Spinal cord (tissue), 10 donors: Measurements from ENCODE around the gene RIMBP2. TPM values are rescaled to one million over a fixed set of nuclear protein-coding genes. Genes with fewer than 3 reads are reported as not detected.
A peak's percentile ranks its signal among the peaks of the same experiment; 100 is the strongest.

Experiments used
- DNase-seq, 6 donors: peaks; one replicate each; pipeline versions ENCODE4 v3.0.0 to v3.0.0-alpha.2; 2013 to 2015; ENCODE audit warnings: low spot score in 6 of 6, low read depth in 4 of 6
- H3K27ac ChIP-seq: one replicate; pipeline ENCODE4 v1.5.1; 2013; ENCODE audit warnings: low read depth, low read length, control low read depth
- H3K27me3 ChIP-seq: one replicate; pipeline ENCODE4 v1.6.1; 2013; ENCODE audit warnings: low read length; ENCODE audit not compliant: control insufficient read depth, insufficient read depth
- H3K36me3 ChIP-seq: one replicate; pipeline ENCODE4 v1.6.1; 2013; ENCODE audit warnings: low read length; ENCODE audit not compliant: control insufficient read depth, insufficient read depth
- H3K4me1 ChIP-seq: one replicate; pipeline ENCODE4 v1.6.1; 2013; ENCODE audit warnings: low read length; ENCODE audit not compliant: control insufficient read depth, insufficient read depth
- H3K4me3 ChIP-seq: one replicate; pipeline ENCODE4 v1.5.1; 2013; ENCODE audit warnings: low read depth, low read length, control low read depth
- H3K9me3 ChIP-seq: one replicate; pipeline ENCODE4 v1.6.1; 2013; ENCODE audit warnings: low read length; ENCODE audit not compliant: control insufficient read depth, insufficient read depth
- WGBS: methylation state at CpG from one replicate; pipeline ENCODE4 v1.1.5; 2013; ENCODE audit warnings: missing lambda C conversion rate; ENCODE audit not compliant: insufficient coverage; 5-methylcytosine and 5-hydroxymethylcytosine counted together
- polyA plus RNA-seq, 2 donors: library from polyadenylated mRNA; unstranded; fragments of 120-200 nt; gene quantifications; one replicate each; pipeline ENCODE4 v1.2.1, GENCODE V29; 2013; ENCODE audit not compliant: insufficient read length in 2 of 2
- total RNA-seq, 2 donors: library from RNA; depleted of rRNA in 1 of 2; stranded (reverse); fragments of 120-200 nt in 1 of 2; fragments of >200 nt in 1 of 2; gene quantifications; one replicate each; pipeline versions ENCODE4 v1.2.3 to v1.2.4, GENCODE V29; 2013 to 2014
- donor health status: healthy.

Gene RIMBP2
- total and polyA plus RNA-seq, 4 donors = 11.4 to 37.3 (median 27.5) TPM

DNA sequence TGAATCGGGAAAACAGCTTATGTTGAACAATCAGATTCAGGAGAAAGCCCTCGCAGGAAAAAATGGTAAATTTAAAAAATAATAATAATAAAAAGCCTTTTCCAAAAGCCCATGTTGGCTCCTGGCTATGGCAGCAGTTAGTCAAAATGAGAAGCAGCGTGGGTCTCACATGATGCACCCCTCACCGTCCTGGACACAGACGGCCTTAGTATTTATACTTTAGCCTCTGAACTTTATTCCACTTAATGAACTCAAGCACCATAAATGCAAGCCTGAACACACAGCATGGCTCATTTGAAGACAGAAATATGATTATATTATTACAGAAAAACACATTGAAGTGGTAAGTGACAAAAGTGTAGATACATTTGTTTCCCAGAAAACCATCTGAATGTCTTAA lies 160.9 kb downstream of the RIMBP2 start:
- no peaks in the 10 kb centered on the region for H3K27me3 ChIP-seq
- H3K27ac ChIP-seq = no peak overlapping the region
- peaks cover 19% of the 10 kb centered on the region for H3K4me1 ChIP-seq
- DNase-seq = no peak
- no peak overlapping the region for H3K4me3 ChIP-seq
- H3K9me3 ChIP-seq = no peaks in the 10 kb centered on the region
- H3K36me3 ChIP-seq = peaks cover 2% of the 10 kb centered on the region
- WGBS = 51% methylated on average over 2 of the region's 5 CpGs

DNA sequence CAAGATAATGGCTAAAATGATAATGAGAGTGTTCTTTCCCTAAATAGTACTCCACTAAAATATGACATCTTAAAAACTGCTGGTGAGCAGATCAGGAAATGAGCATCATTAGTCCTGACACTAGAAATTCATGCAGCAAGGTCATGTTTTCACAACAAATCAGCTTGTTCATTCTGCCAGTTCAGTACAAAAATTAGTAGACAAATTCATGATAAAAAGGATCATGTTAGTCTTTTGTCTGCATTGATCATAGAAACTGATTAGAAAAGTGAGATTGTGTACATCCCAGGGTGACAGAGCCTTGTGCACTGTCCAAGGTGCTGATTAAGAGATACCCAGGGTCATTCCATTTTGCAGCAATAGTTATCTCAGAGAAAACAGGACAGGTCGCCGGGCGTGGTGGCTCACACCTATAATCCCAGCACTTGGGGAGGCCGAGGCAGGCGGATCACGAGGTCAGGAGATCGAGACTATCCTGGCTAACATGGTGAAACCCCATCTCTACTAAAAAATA lies 163.6 kb downstream of the RIMBP2 start:
- Histone ChIP-seq H3K4me3 (no peak overlapping the region), H3K4me1 (peaks cover 15% of the 10 kb centered on the region), H3K27me3 (no peaks in the 10 kb centered on the region), H3K9me3 (no peaks in the 10 kb centered on the region), H3K36me3 (peaks cover 2% of the 10 kb centered on the region), H3K27ac (no peak overlapping the region)
- WGBS = no CpG with 5 or more reads among the region's 7 CpGs
- no peak for DNase-seq

- Histone ChIP-seq H3K4me3 (no peak overlapping the region), H3K4me1 (no peaks in the 10 kb centered on the region), H3K27ac (no peak overlapping the region), H3K27me3 (no peaks in the 10 kb centered on the region), H3K36me3 (no peaks in the 10 kb centered on the region), H3K9me3 (no peaks in the 10 kb centered on the region)
- WGBS = 79% methylated on average over 3 of the region's 3 CpGs
- DNase-seq = no peak
Measured at GRCh38 chr12:130549361-130549760, 166.7 kb downstream of the RIMBP2 start.

DNA sequence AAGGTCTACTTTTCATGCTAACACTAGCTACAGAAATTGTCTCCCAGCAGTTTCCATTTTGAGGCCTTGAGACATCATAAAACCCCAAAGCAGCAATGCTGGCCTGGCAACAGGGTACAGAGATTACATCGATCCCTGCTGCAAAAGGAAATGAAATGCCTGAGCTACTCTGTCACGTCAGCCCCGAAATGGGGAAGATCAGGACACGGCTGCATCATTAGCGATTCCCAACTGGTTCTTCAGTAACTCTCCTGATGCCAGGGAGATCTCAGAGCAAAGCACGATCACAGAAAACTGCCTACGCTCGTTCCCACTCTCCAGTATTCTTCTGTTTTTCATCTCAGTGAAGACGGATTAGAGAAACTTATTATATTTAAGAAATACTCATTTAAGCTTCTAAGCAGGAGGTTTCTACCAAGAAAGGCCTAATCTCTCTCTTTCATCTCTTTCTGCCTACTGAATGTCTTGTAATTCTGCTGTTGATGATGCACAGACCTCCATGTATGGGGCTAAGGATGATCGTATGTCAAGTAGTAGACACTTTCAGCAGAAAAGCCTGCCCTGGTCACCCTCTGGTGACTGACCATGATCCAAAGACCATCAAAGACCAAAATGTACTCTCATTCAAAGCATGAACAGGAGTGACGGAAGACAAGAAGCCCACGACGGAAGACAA lies 168.5 kb downstream of the RIMBP2 start:
- no peak overlapping the region for H3K27ac ChIP-seq
- H3K4me3 ChIP-seq = no peak overlapping the region
- peak in 1 of 6 donors; percentile 76 for DNase-seq

GRCh38 chr12:130546494-130546893 lies 169.6 kb downstream of the RIMBP2 start:
- Histone ChIP-seq H3K27ac (no peak overlapping the region), H3K9me3 (no peaks in the 10 kb centered on the region)
- 100% methylated on average over 6 of the region's 11 CpGs for WGBS

More for the DNA sequence above, 168.5 kb downstream of the RIMBP2 start:
- 62% methylated on average over 8 of the region's 13 CpGs for WGBS
- no peaks in the 10 kb centered on the region for H3K36me3 ChIP-seq
- no peaks in the 10 kb centered on the region for H3K9me3 ChIP-seq
- H3K4me1 ChIP-seq = no peaks in the 10 kb centered on the region
- no peaks in the 10 kb centered on the region for H3K27me3 ChIP-seq

GRCh38 chr12:130545475-130545874 lies 170.6 kb downstream of the RIMBP2 start:
- H3K27me3 ChIP-seq = no peaks in the 10 kb centered on the region
- H3K4me1 ChIP-seq = no peaks in the 10 kb centered on the region
- H3K4me3 ChIP-seq = no peak overlapping the region
- WGBS = 89% methylated on average over 10 of the region's 17 CpGs
- H3K27ac ChIP-seq = no peak overlapping the region
- H3K36me3 ChIP-seq = no peaks in the 10 kb centered on the region
- H3K9me3 ChIP-seq = no peaks in the 10 kb centered on the region
- no peak for DNase-seq

More at GRCh38 chr12:130546494-130546893, 169.6 kb downstream of the RIMBP2 start:
- Histone ChIP-seq H3K4me1 (no peaks in the 10 kb centered on the region), H3K4me3 (no peak overlapping the region), H3K27me3 (no peaks in the 10 kb centered on the region), H3K36me3 (no peaks in the 10 kb centered on the region)
- no peak for DNase-seq

GRCh38 chr12:130540376-130540775 lies 175.7 kb downstream of the RIMBP2 start:
- 99% methylated on average over 5 of the region's 6 CpGs for WGBS

DNA sequence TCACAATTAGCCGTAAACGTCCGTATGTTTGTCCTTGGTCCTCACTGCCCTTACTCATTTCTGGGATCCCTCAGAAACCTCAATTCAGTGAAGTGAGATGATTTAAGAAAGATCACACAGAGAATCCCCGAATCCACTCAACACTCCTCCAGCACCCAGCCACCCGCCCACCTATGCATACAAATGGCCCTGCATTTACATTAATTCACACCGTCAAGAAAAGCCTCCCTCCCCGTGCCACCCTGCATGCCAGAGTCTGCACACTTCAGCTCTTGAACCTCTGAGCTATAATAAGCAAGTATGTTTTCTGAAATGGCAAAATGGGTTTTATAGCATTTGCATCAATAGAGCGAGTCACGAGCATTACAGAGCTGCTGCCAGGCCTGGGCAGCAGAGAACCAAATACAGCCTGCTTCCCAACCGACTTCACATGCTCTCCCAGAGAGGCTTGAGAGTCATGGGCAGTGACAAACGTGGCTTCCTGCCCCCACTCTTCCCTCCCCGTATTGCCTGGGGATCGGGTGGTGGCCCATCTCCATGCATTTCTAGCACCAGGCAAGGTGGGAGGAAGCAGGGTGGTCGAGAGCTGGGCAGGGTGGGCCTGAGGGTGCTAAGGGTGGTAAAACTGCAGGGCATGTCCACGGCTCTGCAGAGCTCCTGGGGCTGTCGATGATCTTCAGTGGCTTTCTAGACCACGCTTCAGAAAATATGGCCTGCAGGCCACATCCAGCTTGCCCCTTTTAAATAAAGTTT lies 177.6 kb downstream of the RIMBP2 start:
- no peaks in the 10 kb centered on the region for H3K27me3 ChIP-seq
- H3K9me3 ChIP-seq = no peaks in the 10 kb centered on the region
- no peak overlapping the region for H3K27ac ChIP-seq
- no peaks in the 10 kb centered on the region for H3K36me3 ChIP-seq
- peaks cover 5% of the 10 kb centered on the region for H3K4me1 ChIP-seq
- peak in 1 of 6 donors; percentile 44 for DNase-seq
- no peak overlapping the region for H3K4me3 ChIP-seq
- 75% methylated on average over 6 of the region's 17 CpGs for WGBS

More at GRCh38 chr12:130540376-130540775, 175.7 kb downstream of the RIMBP2 start:
- no peak overlapping the region for H3K27ac ChIP-seq
- no peak for DNase-seq
- H3K27me3 ChIP-seq = no peaks in the 10 kb centered on the region
- H3K9me3 ChIP-seq = no peaks in the 10 kb centered on the region
- no peaks in the 10 kb centered on the region for H3K36me3 ChIP-seq
- no peak overlapping the region for H3K4me3 ChIP-seq
- H3K4me1 ChIP-seq = peaks cover 5% of the 10 kb centered on the region

DNA sequence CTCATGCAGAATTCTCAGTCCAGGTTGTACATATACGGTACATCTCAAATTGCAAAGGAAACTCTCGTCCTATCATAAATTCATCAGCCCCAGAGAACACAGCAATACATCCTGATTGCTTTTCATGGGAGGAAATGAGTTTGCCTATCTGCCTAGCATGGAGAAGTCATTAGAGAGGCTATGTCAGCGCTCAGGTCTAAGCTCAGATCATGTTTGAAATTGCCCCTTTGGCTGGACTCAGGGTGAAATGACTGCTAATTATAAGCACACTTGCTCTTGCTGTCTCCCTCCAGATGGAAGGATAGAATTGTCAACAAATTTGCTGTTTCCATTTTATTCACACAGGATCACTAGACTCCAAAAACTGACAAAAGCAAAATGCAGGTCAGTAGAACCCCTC lies 178.4 kb downstream of the RIMBP2 start:
- peaks cover 5% of the 10 kb centered on the region for H3K4me1 ChIP-seq
- no peaks in the 10 kb centered on the region for H3K9me3 ChIP-seq
- no peaks in the 10 kb centered on the region for H3K36me3 ChIP-seq
- DNase-seq = peak in 1 of 6 donors; percentile 37
- WGBS = 58% methylated on average over 1 of the region's 3 CpGs
- no peak overlapping the region for H3K27ac ChIP-seq
- H3K27me3 ChIP-seq = no peaks in the 10 kb centered on the region
- no peak overlapping the region for H3K4me3 ChIP-seq
